Measurements from ENCODE around the gene TSPAN18. TPM values are rescaled to one million over a fixed set of nuclear protein-coding genes. Genes with fewer than 3 reads are reported as not detected.

The TSPAN18 gene
- total RNA-seq, 4 donors from 2014 or later = 3.6 to 12.4 (median 8.2) TPM

GRCh38 chr11:44930588-44931302, 204.0 kb downstream of the TSPAN18 start:
- no peak for DNase-seq
- no peak overlapping the region for H3K4me3 ChIP-seq (replicated peaks in 1 of 3)
- no peak overlapping the region for H3K27ac ChIP-seq
- TF ChIP-seq POLR2A (IDR thresholded peaks at IDR 0.05) (no peak), CTCF (IDR thresholded peaks at IDR 0.05) (no peak)
- no peaks in the 10 kb centered on the region for H3K27me3 ChIP-seq
- no peaks in the 10 kb centered on the region for H3K9me3 ChIP-seq
- no peaks in the 10 kb centered on the region for H3K4me1 ChIP-seq
- H3K36me3 ChIP-seq = no peaks in the 10 kb centered on the region
- 69 to 72% methylated on average over 11 to 13 of the region's 13 CpGs for WGBS, 2 donors
- intact Hi-C loops (cut with DNase I) = loop anchor here (10.0 kb wide), 1 partner anchor 364 kb away; no protein-coding TSS in a partner anchor

DNA sequence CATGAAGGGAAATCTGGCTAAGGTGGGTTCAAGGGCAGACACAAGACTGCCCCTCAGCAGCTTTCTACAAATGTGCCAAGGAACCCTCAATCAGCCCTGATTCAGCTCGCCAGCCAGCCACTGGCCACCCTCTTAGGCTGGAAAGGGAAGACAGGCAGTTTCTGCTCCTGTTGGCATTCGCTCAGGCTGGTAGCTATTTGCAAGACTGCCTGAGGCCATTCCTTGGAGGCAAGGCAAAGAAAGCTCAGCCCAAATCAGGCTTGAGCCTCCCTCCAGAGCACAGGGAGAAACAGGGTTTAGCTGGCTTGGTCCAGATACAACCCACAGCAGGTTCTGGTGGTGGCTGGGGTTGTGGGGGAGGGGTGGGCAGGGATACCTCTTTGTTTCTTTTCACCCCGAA, 204.7 kb downstream of the TSPAN18 start:
- Histone ChIP-seq H3K27ac (no peak overlapping the region), H3K27me3 (no peaks in the 10 kb centered on the region), H3K4me1 (no peaks in the 10 kb centered on the region), H3K4me3 (replicated peaks in 1 of 3) (no peak overlapping the region), H3K9me3 (no peaks in the 10 kb centered on the region), H3K36me3 (no peaks in the 10 kb centered on the region)
- WGBS, 2 donors = 85 to 100% methylated on average over 3 of the region's 3 CpGs
- intact Hi-C loops (cut with DNase I) = loop anchor here (10.0 kb wide), 1 partner anchor 363 kb away; no protein-coding TSS in a partner anchor
- TF ChIP-seq POLR2A (IDR thresholded peaks at IDR 0.05) (no peak), CTCF (IDR thresholded peaks at IDR 0.05) (no peak)
- DNase-seq = no peak

DNA sequence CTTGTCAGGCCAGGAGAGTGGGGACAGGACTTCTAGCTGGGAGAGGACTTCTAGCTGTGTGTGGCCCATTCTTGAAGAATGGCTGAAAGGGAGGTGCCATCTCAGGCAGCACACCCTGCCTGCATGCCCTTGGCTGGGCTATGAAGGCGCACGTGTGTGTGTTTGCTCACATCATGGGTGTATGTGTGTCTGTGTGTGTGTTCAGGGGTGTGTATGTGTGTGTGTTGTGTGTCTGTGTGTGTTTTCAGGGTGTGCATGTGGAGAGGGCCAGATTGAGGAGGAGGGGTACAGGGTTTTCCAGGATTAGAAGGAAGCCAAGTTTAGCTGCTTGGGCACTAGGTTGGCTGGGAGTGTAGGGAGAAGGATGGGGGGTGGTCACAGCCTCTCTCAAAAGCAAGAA, 207.3 kb downstream of the TSPAN18 start:
- no peak for DNase-seq
- no peaks in the 10 kb centered on the region for H3K36me3 ChIP-seq
- WGBS, 2 donors = 92 to 95% methylated on average over 2 of the region's 2 CpGs

DNA sequence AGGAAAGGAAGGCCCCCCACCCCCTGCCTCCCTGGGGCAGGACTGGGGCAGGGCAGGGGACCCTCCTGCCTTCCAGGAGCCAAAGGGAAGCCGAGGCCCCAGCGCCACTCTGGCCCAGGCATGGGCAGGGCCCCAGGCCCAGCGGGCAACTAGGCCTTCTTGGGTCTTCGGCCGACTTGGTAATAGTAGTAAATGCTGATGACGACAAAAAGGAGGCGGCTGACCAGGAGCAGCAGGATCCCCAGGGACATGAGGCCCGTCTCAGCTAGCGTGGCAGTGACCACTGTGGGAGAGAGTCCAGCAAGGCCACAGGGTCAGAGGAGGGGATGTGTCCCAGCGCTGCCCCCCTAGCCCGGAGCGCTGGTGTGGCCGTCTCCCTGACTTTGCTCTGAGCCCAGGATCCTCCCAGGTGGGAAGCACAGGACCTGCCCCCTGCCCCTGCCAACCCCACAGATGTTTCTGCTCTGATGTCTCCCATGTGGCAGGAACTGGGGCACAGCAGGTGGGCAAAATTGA, 208.0 kb downstream of the TSPAN18 start:
- Histone ChIP-seq H3K27ac (no peak overlapping the region), H3K4me1 (peaks cover 0 to 6% of the 10 kb centered on the region in 2 donors), H3K9me3 (no peaks in the 10 kb centered on the region), H3K27me3 (no peaks in the 10 kb centered on the region), H3K36me3 (no peaks in the 10 kb centered on the region), H3K4me3 (replicated peaks in 1 of 3) (no peak overlapping the region)
- no peak for TF ChIP-seq CTCF (IDR thresholded peaks at IDR 0.05)
- TF ChIP-seq POLR2A (IDR thresholded peaks at IDR 0.05) = no peak
- no peak for DNase-seq
- intact Hi-C loops (cut with DNase I) = loop anchor here (10.0 kb wide), 1 partner anchor 360 kb away; no protein-coding TSS in a partner anchor
- 81 to 96% methylated on average over 5 of the region's 13 CpGs for WGBS, 2 donors

More for the DNA sequence above, 207.3 kb downstream of the TSPAN18 start:
- TF ChIP-seq POLR2A (IDR thresholded peaks at IDR 0.05) (no peak), CTCF (IDR thresholded peaks at IDR 0.05) (no peak)
- H3K27ac ChIP-seq = no peak overlapping the region
- no peaks in the 10 kb centered on the region for H3K4me1 ChIP-seq
- intact Hi-C loops (cut with DNase I) = loop anchor here (10.0 kb wide), 1 partner anchor 361 kb away; no protein-coding TSS in a partner anchor
- H3K27me3 ChIP-seq = no peaks in the 10 kb centered on the region
- H3K9me3 ChIP-seq = no peaks in the 10 kb centered on the region
- H3K4me3 ChIP-seq (replicated peaks in 1 of 3) = no peak overlapping the region

DNA sequence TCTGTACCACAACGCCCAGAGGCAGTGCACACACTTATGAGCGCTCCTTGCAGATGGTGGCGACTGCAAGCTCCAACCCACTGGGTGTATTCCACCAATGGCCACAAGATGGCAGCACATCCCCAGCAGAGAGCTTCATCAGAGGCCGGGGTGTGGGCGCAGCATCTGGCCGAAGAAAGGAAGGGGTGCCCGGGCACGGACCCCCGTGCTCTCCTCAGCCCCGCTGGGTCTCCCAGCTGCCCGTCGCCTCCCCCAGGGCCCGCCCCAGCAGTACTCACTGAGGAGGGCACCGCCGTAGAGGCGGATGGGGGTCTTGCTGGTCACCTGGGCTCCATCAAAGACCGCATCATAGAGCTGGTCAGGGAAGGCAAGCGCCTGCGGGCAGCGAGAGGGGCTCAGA, 209.8 kb downstream of the TSPAN18 start:
- Histone ChIP-seq H3K4me1 (peaks cover 0 to 22% of the 10 kb centered on the region in 2 donors), H3K27ac (no peak overlapping the region), H3K27me3 (no peaks in the 10 kb centered on the region), H3K36me3 (no peaks in the 10 kb centered on the region), H3K4me3 (replicated peaks in 1 of 3) (no peak overlapping the region), H3K9me3 (no peaks in the 10 kb centered on the region)
- WGBS, 2 donors = 17 to 38% methylated on average over 2 to 10 of the region's 20 CpGs
- no peak for TF ChIP-seq POLR2A (IDR thresholded peaks at IDR 0.05)
- TF ChIP-seq CTCF (IDR thresholded peaks at IDR 0.05) = peak; percentile 89 to 95 (median 92)
- peak; percentile 80 to 83 for DNase-seq
- intact Hi-C loops (cut with DNase I) = loop anchor here (2.0 to 10.0 kb wide), 2 partner anchors 166 to 358 kb away; no protein-coding TSS in a partner anchor

Measured in thyroid gland (tissue), 4 donors.